ENCODE results near the gene TPBG. TPM values are rescaled to one million over a fixed set of nuclear protein-coding genes. Genes with fewer than 3 reads are reported as not detected.

TPBG gene
- total and polyA plus RNA-seq, 4 donors = 3.4 to 30.0 (median 23.9) TPM

DNA sequence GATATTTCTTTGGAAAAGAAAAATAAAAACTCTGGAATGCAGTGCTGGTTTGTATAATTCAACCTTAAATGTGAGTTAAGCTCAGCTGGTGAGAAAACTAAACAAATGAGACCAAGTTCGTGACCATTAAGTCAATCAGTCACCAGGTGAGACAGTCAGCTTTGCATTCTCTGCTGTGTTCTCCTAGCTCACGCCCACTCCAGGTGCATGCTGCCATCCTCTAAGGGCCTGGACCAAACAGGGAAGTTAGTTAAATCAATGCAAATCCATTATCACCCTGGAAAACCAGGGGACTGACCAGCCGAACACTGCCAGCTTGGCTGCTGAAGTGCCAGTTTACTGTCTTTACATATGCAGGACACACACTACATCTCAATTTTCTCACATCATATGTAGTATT, 7.2 kb downstream of the TPBG start:
- H3K4me1 ChIP-seq (ENCODE audit: control insufficient read depth in 1 of 2, insufficient read depth in 2 of 2, low read length in 2 of 2) = peaks cover 0 to 2% of the 10 kb centered on the region in 2 donors
- 90 to 94% methylated on average over 3 of the region's 3 CpGs for WGBS, 2 donors
- no peak overlapping the region for H3K27ac ChIP-seq (ENCODE audit: low read depth in 1 of 2, low read length in 2 of 2)
- no peak overlapping the region for H3K4me3 ChIP-seq (ENCODE audit: low read length in 2 of 2)
- intact Hi-C loops (cut with DNase I) = no loop called here
- no peaks in the 10 kb centered on the region for H3K27me3 ChIP-seq (ENCODE audit: control insufficient read depth in 1 of 2, insufficient read depth in 2 of 2, low read length in 1 of 2)
- ATAC-seq (ENCODE audit: low FRiP score) (no peak), DNase-seq (no peak)
- H3K36me3 ChIP-seq (ENCODE audit: control insufficient read depth in 1 of 2, insufficient read depth in 2 of 2, low read length in 1 of 2) = no peaks in the 10 kb centered on the region
- no peaks in the 10 kb centered on the region for H3K9me3 ChIP-seq (ENCODE audit: control insufficient read depth, low read length)

DNA sequence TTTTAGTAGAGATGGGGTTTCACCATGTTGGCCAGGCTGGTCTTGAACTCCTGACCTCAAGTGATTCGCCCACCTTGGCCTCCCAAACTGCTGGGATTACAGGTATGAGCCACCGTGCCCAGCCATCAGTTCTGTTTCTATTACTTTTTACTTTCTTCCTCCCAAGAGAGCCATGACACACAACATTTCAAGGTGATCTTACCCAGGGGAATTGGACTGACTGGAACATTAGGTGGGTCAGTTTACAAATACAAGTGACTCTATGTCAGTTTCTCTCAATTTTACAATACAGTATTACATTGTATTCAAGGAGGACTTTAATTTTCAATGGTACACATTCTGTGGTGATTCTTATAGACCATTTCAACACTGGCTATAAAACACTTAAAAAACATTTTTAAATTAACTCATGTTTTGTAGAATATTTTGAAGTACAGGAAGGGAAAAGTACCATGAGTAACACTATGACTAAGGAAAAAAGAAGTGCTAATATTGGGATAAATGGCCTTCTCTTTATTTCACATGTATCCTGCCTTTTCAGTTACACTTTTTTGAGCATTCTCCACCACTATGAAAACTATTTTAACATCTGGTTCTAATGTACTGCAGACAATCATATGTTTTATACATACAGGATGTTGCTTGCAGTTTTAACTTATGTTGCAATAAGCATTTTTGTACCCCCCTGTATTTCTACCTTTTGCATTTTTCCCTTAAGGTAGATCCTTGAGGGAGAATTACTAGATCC, 8.4 kb downstream of the TPBG start:
- ATAC-seq (ENCODE audit: low FRiP score) (no peak), DNase-seq (no peak)
- no peak overlapping the region for H3K4me3 ChIP-seq (ENCODE audit: low read length in 2 of 2)
- no peaks in the 10 kb centered on the region for H3K9me3 ChIP-seq (ENCODE audit: control insufficient read depth, low read length)
- no peaks in the 10 kb centered on the region for H3K27me3 ChIP-seq (ENCODE audit: control insufficient read depth in 1 of 2, insufficient read depth in 2 of 2, low read length in 1 of 2)
- H3K4me1 ChIP-seq (ENCODE audit: control insufficient read depth in 1 of 2, insufficient read depth in 2 of 2, low read length in 2 of 2) = no peaks in the 10 kb centered on the region
- intact Hi-C loops (cut with DNase I) = no loop called here
- no peak overlapping the region for H3K27ac ChIP-seq (ENCODE audit: low read depth in 1 of 2, low read length in 2 of 2)
- no peaks in the 10 kb centered on the region for H3K36me3 ChIP-seq (ENCODE audit: control insufficient read depth in 1 of 2, insufficient read depth in 2 of 2, low read length in 1 of 2)
- 90 to 94% methylated on average over 2 of the region's 2 CpGs for WGBS, 2 donors

DNA sequence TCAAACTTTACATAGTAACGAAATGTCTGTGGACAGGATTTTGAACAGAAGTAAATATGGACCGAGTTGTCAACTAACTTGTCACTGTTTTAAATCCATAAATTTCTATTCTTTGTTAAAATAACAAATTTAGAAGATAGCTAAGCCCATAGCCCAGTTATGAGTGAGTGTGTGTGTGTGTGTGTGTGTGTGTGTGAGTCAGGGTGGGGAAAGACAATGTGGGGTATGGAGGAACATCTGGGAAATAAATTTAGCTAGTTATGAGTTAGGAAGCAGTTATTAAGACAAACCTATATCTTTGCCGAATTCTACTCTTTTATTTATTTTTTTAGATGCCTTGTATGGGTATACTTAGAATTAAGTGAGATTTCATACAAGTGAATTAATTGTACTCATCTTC, 9.0 kb downstream of the TPBG start:
- H3K36me3 ChIP-seq (ENCODE audit: control insufficient read depth in 1 of 2, insufficient read depth in 2 of 2, low read length in 1 of 2) = no peaks in the 10 kb centered on the region
- ATAC-seq (ENCODE audit: low FRiP score) = no peak
- WGBS, 2 donors = 84 to 85% methylated on average over 3 of the region's 3 CpGs

DNA sequence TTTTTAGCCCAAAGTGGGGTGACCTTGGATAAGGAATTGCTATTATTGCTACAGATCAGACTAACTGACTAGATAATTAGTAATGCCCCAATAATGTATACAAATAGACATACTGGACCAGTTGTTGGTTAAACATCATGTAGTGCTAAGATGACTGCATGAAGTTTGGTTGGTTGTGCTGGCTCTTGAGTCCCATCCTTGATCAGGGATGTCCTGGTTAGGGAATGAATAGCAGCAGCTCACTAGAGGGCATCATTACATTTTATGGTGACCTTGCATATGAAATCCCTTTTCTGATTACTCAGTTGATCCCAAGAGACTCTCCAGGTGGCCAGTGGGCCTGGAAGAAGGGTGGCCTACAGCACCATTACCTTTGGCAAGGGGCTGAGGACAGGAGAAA, 10.9 kb downstream of the TPBG start:
- DNase-seq (no peak), ATAC-seq (ENCODE audit: low FRiP score) (no peak)
- H3K27ac ChIP-seq (ENCODE audit: low read depth in 1 of 2, low read length in 2 of 2) = no peak overlapping the region
- H3K4me1 ChIP-seq (ENCODE audit: control insufficient read depth in 1 of 2, insufficient read depth in 2 of 2, low read length in 2 of 2) = no peaks in the 10 kb centered on the region
- no peak overlapping the region for H3K4me3 ChIP-seq (ENCODE audit: low read length in 2 of 2)
- no peaks in the 10 kb centered on the region for H3K9me3 ChIP-seq (ENCODE audit: control insufficient read depth, low read length)
- no peaks in the 10 kb centered on the region for H3K36me3 ChIP-seq (ENCODE audit: control insufficient read depth in 1 of 2, insufficient read depth in 2 of 2, low read length in 1 of 2)
- intact Hi-C loops (cut with DNase I) = no loop called here
- H3K27me3 ChIP-seq (ENCODE audit: control insufficient read depth in 1 of 2, insufficient read depth in 2 of 2, low read length in 1 of 2) = no peaks in the 10 kb centered on the region

More for the DNA sequence above, 9.0 kb downstream of the TPBG start:
- DNase-seq = no peak
- Histone ChIP-seq H3K27me3 (ENCODE audit: control insufficient read depth in 1 of 2, insufficient read depth in 2 of 2, low read length in 1 of 2) (no peaks in the 10 kb centered on the region), H3K27ac (ENCODE audit: low read depth in 1 of 2, low read length in 2 of 2) (no peak overlapping the region), H3K4me1 (ENCODE audit: control insufficient read depth in 1 of 2, insufficient read depth in 2 of 2, low read length in 2 of 2) (no peaks in the 10 kb centered on the region), H3K4me3 (ENCODE audit: low read length in 2 of 2) (no peak overlapping the region), H3K9me3 (ENCODE audit: control insufficient read depth, low read length) (no peaks in the 10 kb centered on the region)
- intact Hi-C loops (cut with DNase I) = no loop called here

DNA sequence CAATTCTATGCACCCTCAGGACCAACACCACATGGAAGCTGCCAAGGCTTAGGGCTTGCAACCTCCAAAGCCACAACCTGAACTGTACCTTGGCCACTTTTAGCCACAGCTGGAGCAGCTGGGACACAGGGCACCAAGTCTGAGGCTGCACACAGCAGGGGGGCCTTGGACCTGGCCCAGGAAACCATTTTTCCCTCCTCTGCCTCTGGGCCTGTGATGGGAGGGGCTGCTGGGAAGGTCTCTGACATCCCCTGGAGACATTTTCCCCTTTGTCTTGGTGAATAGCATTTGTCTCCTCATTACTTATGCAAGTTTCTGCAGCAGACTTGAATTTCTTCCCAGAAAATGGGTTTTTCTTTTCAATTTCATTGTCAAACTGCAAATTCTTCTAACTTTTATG, 13.0 kb downstream of the TPBG start:
- Histone ChIP-seq H3K4me3 (ENCODE audit: low read length in 2 of 2) (no peak overlapping the region), H3K27ac (ENCODE audit: low read depth in 1 of 2, low read length in 2 of 2) (no peak overlapping the region), H3K4me1 (ENCODE audit: control insufficient read depth in 1 of 2, insufficient read depth in 2 of 2, low read length in 2 of 2) (no peaks in the 10 kb centered on the region), H3K27me3 (ENCODE audit: control insufficient read depth in 1 of 2, insufficient read depth in 2 of 2, low read length in 1 of 2) (no peaks in the 10 kb centered on the region), H3K36me3 (ENCODE audit: control insufficient read depth in 1 of 2, insufficient read depth in 2 of 2, low read length in 1 of 2) (no peaks in the 10 kb centered on the region), H3K9me3 (ENCODE audit: control insufficient read depth, low read length) (no peaks in the 10 kb centered on the region)
- ATAC-seq (ENCODE audit: low FRiP score) (no peak), DNase-seq (no peak)
- intact Hi-C loops (cut with DNase I) = no loop called here

DNA sequence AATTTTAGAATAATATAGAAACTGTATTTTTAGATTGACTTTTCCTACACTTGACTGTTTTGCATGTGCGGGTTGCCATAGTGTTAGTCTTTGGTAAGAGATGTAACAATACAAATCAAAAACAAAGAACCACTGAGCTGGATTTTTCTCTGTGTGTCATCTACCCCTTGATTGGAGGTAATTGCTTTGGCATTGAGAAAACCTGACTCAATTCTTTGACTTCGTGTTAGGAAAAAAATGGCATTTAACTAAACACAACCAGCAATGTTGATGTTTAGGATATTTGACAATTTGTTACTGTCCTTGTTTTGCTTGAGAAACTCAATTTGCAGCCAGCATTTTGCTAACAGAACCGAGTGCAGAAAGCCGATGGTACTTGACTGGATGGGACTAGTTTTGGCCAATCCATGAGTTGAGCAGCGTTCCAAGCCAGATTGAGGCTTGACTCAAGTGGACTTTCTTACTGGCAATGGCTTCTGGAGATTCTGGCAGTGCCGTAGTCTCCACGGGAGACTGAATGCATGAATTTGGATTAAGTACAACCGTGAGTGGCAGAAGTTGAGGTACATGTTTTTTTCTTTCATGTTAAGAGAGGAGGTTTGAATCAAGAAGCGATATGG, 17.1 kb downstream of the TPBG start:
- Histone ChIP-seq H3K27me3 (ENCODE audit: control insufficient read depth in 1 of 2, insufficient read depth in 2 of 2, low read length in 1 of 2) (no peaks in the 10 kb centered on the region), H3K27ac (ENCODE audit: low read depth in 1 of 2, low read length in 2 of 2) (no peak overlapping the region), H3K36me3 (ENCODE audit: control insufficient read depth in 1 of 2, insufficient read depth in 2 of 2, low read length in 1 of 2) (no peaks in the 10 kb centered on the region), H3K4me3 (ENCODE audit: low read length in 2 of 2) (no peak overlapping the region), H3K4me1 (ENCODE audit: control insufficient read depth in 1 of 2, insufficient read depth in 2 of 2, low read length in 2 of 2) (no peaks in the 10 kb centered on the region), H3K9me3 (ENCODE audit: control insufficient read depth, low read length) (no peaks in the 10 kb centered on the region)
- no peak for ATAC-seq (ENCODE audit: low FRiP score)
- 92 to 93% methylated on average over 9 of the region's 9 CpGs for WGBS, 2 donors
- DNase-seq = no peak
- intact Hi-C loops (cut with DNase I) = no loop called here

DNA sequence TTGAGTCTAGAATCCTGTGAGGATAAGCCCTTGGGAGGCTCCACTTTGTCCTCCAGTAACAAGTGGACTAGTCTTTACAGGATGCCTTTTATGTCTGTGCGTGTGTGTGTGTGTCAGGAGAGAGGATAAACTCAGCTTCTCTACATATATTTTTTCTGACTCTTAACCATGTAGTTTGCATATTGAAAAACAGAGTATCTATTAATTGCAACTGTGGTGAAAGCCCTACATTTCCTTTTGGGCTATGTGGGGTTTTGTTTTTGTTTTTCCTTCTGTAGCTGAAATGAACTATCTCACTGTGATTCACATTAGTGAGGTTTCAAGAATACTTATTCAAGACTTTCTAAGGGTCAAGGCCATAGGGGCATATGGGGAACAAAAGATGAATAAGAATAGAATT, 17.7 kb downstream of the TPBG start:
- DNase-seq (no peak), ATAC-seq (ENCODE audit: low FRiP score) (no peak)
- Histone ChIP-seq H3K27me3 (ENCODE audit: control insufficient read depth in 1 of 2, insufficient read depth in 2 of 2, low read length in 1 of 2) (no peaks in the 10 kb centered on the region), H3K9me3 (ENCODE audit: control insufficient read depth, low read length) (no peaks in the 10 kb centered on the region), H3K4me3 (ENCODE audit: low read length in 2 of 2) (no peak overlapping the region), H3K36me3 (ENCODE audit: control insufficient read depth in 1 of 2, insufficient read depth in 2 of 2, low read length in 1 of 2) (no peaks in the 10 kb centered on the region), H3K4me1 (ENCODE audit: control insufficient read depth in 1 of 2, insufficient read depth in 2 of 2, low read length in 2 of 2) (no peaks in the 10 kb centered on the region), H3K27ac (ENCODE audit: low read depth in 1 of 2, low read length in 2 of 2) (no peak overlapping the region)
- 82 to 97% methylated on average over 1 of the region's 1 CpG for WGBS, 2 donors
- intact Hi-C loops (cut with DNase I) = no loop called here

DNA sequence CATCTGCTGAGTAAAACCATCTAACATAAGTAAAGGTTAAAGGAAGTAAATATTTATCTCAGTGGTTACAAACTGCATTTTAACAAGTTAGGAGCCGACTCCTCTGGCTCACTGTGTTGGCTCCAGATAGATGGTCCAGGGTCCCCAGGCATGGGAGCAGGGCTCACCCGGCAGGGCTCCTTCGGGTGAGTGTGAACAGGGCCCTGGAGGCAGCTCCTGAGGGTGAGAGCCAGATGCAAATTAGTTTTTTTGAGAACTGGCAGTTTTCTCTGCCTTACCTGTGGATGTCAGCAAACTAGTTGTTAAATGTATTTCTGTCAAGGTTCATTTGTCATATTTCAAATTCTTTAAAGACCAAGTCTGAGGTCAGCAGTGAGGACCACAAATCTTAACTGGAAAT, 21.5 kb downstream of the TPBG start:
- no peaks in the 10 kb centered on the region for H3K27me3 ChIP-seq (ENCODE audit: control insufficient read depth in 1 of 2, insufficient read depth in 2 of 2, low read length in 1 of 2)
- H3K4me1 ChIP-seq (ENCODE audit: control insufficient read depth in 1 of 2, insufficient read depth in 2 of 2, low read length in 2 of 2) = no peaks in the 10 kb centered on the region
- no peaks in the 10 kb centered on the region for H3K9me3 ChIP-seq (ENCODE audit: control insufficient read depth, low read length)
- no peaks in the 10 kb centered on the region for H3K36me3 ChIP-seq (ENCODE audit: control insufficient read depth in 1 of 2, insufficient read depth in 2 of 2, low read length in 1 of 2)
- no peak overlapping the region for H3K27ac ChIP-seq (ENCODE audit: low read depth in 1 of 2, low read length in 2 of 2)
- intact Hi-C loops (cut with DNase I) = no loop called here
- 55 to 59% methylated on average over 3 of the region's 3 CpGs for WGBS, 2 donors
- H3K4me3 ChIP-seq (ENCODE audit: low read length in 2 of 2) = no peak overlapping the region
- ATAC-seq (ENCODE audit: low FRiP score) (no peak), DNase-seq (no peak)

DNA sequence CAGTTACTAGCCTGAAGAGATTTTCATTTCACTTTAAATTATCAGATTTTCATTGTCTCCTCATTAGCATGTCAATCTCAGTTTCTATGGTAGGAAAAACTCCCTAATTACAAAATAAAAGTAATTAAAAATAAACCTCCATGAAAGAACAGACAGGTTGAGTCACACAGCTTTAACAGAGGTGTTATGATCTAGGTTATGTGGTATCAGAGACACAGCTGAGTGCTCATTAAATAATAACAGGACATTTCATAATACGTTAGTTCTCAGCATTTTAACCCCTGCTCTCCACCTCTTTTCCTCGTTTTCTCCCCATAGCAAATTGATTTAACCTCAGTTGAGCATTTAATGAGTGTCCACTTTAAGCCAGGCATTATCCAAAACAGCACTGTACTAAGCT, 21.9 kb downstream of the TPBG start:
- no peak for DNase-seq
- no peaks in the 10 kb centered on the region for H3K36me3 ChIP-seq (ENCODE audit: control insufficient read depth in 1 of 2, insufficient read depth in 2 of 2, low read length in 1 of 2)
- 56 to 65% methylated on average over 2 of the region's 2 CpGs for WGBS, 2 donors
- no peaks in the 10 kb centered on the region for H3K9me3 ChIP-seq (ENCODE audit: control insufficient read depth, low read length)
- no peaks in the 10 kb centered on the region for H3K4me1 ChIP-seq (ENCODE audit: control insufficient read depth in 1 of 2, insufficient read depth in 2 of 2, low read length in 2 of 2)
- no peaks in the 10 kb centered on the region for H3K27me3 ChIP-seq (ENCODE audit: control insufficient read depth in 1 of 2, insufficient read depth in 2 of 2, low read length in 1 of 2)
- no peak overlapping the region for H3K4me3 ChIP-seq (ENCODE audit: low read length in 2 of 2)
- intact Hi-C loops (cut with DNase I) = no loop called here
- no peak overlapping the region for H3K27ac ChIP-seq (ENCODE audit: low read depth in 1 of 2, low read length in 2 of 2)
- no peak for ATAC-seq (ENCODE audit: low FRiP score)

Data from aorta (tissue), 5 donors.